Panc1 (cell line): Measurements from ENCODE around the gene PCIF1.

ENCODE experiments used
- POLR2AphosphoS5 ChIP-seq: IDR thresholded peaks from 2 replicates; pipeline ENCODE4 v1.6.1; 2012; ENCODE audit warnings: mild to moderate bottlenecking, low read depth, low read length, moderate library complexity
- TF ChIP-seq, protein P1 (sequence below): fragments of 450-650 bp; IDR thresholded peaks from 2 replicates; pipeline ENCODE4 v1.5.1; 2017; ENCODE audit warnings: mild to moderate bottlenecking

DNA sequence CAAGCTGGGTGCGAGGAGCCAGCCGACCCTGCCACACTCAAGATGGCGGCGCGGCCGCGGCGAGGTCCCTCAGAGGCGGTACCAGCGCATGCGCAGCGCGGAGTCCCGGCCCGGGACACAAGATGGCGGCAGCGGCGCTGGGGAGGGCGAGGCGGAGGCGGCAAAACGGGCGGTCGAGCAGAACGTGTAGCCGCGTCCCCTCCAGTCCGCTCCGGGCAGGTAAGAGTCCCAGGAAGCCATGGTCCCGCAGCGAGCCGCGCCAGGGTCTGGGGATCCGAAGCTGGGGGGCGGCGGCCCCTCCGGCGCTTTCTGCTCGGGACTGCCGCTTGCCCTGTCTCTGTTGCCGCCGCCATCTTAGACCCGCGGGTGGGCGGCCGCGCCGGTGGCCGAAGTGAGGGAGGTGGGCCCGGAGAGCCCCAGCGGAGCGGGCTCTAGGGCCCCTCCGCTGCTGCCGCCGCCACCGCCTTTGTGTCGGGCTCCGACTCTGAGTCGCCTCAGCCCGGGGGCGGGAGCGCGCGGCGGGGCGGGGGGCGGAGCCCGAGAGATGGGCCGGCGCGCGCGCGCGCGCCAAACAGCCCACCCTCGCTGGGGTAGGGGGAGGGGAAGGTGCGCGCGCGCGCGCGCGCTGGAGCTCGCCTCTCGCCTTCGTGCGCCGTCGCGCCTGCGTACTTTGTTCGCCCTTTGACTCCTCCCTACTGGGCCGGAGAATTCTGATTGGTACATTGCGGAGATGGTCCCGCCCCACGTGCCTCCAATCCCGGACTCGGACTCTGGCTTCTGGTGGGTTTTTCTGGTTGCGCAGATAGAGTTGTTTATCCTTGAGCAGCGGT is at the start of gene PCIF1:
- TF ChIP-seq POLR2AphosphoS5, result peak; percentile 93
- TF ChIP-seq, protein P1, sequence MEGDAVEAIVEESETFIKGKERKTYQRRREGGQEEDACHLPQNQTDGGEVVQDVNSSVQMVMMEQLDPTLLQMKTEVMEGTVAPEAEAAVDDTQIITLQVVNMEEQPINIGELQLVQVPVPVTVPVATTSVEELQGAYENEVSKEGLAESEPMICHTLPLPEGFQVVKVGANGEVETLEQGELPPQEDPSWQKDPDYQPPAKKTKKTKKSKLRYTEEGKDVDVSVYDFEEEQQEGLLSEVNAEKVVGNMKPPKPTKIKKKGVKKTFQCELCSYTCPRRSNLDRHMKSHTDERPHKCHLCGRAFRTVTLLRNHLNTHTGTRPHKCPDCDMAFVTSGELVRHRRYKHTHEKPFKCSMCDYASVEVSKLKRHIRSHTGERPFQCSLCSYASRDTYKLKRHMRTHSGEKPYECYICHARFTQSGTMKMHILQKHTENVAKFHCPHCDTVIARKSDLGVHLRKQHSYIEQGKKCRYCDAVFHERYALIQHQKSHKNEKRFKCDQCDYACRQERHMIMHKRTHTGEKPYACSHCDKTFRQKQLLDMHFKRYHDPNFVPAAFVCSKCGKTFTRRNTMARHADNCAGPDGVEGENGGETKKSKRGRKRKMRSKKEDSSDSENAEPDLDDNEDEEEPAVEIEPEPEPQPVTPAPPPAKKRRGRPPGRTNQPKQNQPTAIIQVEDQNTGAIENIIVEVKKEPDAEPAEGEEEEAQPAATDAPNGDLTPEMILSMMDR, result no peak
